HepG2 (cell line): ENCODE data around the gene ALB. TPM values are rescaled to one million over a fixed set of nuclear protein-coding genes. Genes with fewer than 3 reads are reported as not detected.

ENCODE experiments used
- KIAA2018 ChIP-seq: sonication (generic); formaldehyde crosslinking; IDR thresholded peaks from 2 replicates; pipeline ENCODE4 v1.5.0; 2020; ENCODE audit warnings: mild to moderate bottlenecking, missing genetic modification reagents, borderline replicate concordance
- KLF6 ChIP-seq: IDR thresholded peaks from 2 replicates; pipeline ENCODE4 v1.8.0; 2016; ENCODE audit warnings: missing biosample characterization, missing genetic modification reagents
- MTF1 ChIP-seq: sonication (generic); formaldehyde crosslinking; IDR thresholded peaks from 2 replicates; pipeline ENCODE4 v1.5.0; 2020; ENCODE audit warnings: missing genetic modification reagents
- POLR2AphosphoS5 ChIP-seq: IDR thresholded peaks from 2 replicates; pipeline ENCODE4 v1.6.1; 2012; ENCODE audit warnings: low read depth, low read length
- SIN3B ChIP-seq: fragments of 150-350 bp; IDR thresholded peaks from 2 replicates; pipeline ENCODE4 v1.6.1; 2014; ENCODE audit warnings: low read length
- TRIM22 ChIP-seq: fragments of 450-650 bp; IDR thresholded peaks from 2 replicates; pipeline ENCODE4 v1.6.1; 2017
- U2AF1 ChIP-seq: fragments of 200-400 bp; formaldehyde crosslinking; optimal IDR thresholded peaks from 2 replicates; pipeline ENCODE3; 2017; ENCODE audit warnings: mild to moderate bottlenecking, low read depth, low read length
- ZBTB4 ChIP-seq: sonication (generic); formaldehyde crosslinking; IDR thresholded peaks from 2 replicates; pipeline ENCODE4 v1.4.0; 2020; ENCODE audit warnings: missing genetic modification reagents, mild to moderate bottlenecking, borderline replicate concordance
- ZBTB7A ChIP-seq: sonication (generic); formaldehyde crosslinking; IDR thresholded peaks from 2 replicates; pipeline ENCODE4 v1.8.0; 2022; ENCODE audit warnings: mild to moderate bottlenecking, missing genetic modification reagents
- ZNF138 ChIP-seq: sonication (generic); formaldehyde crosslinking; IDR thresholded peaks from 2 replicates; pipeline ENCODE4 v1.5.0; 2020; ENCODE audit warnings: mild to moderate bottlenecking, low read depth, missing genetic modification reagents
- ZNF766 ChIP-seq: sonication (generic); formaldehyde crosslinking; IDR thresholded peaks from 2 replicates; pipeline ENCODE4 v1.5.0; 2020; ENCODE audit warnings: missing genetic modification reagents, borderline replicate concordance
- polyA plus RNA-seq, 8 experiments: library from polyadenylated mRNA; depleted of rRNA in 3 of 8; stranded (reverse) in 7 of 8; unstranded in 1 of 8; fragments of >200 nt; fragmentation: Illumina TruSeq in 4 of 8; extraction: Trizol in 4 of 8; gene quantifications; 2 replicates each; pipeline versions ENCODE4 v1.2.1 to v1.2.3, GENCODE V29; 2011 to 2016; ENCODE audit warnings: low read depth in 4 of 8, missing spikeins in 1 of 8, mixed read lengths in 1 of 8; ENCODE audit not compliant: insufficient read depth in 1 of 8
- total RNA-seq, 5 experiments: library from RNA; depleted of rRNA; stranded (reverse); fragments of >200 nt; fragmentation: Illumina TruSeq; extraction: Trizol; gene quantifications; 2 replicates each; pipeline ENCODE4 v1.2.3, GENCODE V29; 2016; ENCODE audit warnings: low read depth in 1 of 5
- TF ChIP-seq, protein P1 (sequence below): sonication (generic); formaldehyde crosslinking; IDR thresholded peaks from 2 replicates; pipeline ENCODE4 v1.9.0; 2021; ENCODE audit warnings: missing genetic modification reagents, borderline replicate concordance
- TF ChIP-seq, protein P2 (sequence below): sonication (generic); formaldehyde crosslinking; IDR thresholded peaks from 2 replicates; pipeline ENCODE4 v1.4.0; 2020; ENCODE audit warnings: missing genetic modification reagents

ALB gene
- total and polyA plus RNA-seq, 2 of the 13 experiments (the other 11 are each of a cell fraction or from before 2014, with no cell fraction given) = 22,259 to 22,625 TPM

- TF ChIP-seq, protein P1, sequence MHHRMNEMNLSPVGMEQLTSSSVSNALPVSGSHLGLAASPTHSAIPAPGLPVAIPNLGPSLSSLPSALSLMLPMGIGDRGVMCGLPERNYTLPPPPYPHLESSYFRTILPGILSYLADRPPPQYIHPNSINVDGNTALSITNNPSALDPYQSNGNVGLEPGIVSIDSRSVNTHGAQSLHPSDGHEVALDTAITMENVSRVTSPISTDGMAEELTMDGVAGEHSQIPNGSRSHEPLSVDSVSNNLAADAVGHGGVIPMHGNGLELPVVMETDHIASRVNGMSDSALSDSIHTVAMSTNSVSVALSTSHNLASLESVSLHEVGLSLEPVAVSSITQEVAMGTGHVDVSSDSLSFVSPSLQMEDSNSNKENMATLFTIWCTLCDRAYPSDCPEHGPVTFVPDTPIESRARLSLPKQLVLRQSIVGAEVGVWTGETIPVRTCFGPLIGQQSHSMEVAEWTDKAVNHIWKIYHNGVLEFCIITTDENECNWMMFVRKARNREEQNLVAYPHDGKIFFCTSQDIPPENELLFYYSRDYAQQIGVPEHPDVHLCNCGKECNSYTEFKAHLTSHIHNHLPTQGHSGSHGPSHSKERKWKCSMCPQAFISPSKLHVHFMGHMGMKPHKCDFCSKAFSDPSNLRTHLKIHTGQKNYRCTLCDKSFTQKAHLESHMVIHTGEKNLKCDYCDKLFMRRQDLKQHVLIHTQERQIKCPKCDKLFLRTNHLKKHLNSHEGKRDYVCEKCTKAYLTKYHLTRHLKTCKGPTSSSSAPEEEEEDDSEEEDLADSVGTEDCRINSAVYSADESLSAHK (CRISPR knock-in tag) = no peak
- TF ChIP-seq, protein P2, sequence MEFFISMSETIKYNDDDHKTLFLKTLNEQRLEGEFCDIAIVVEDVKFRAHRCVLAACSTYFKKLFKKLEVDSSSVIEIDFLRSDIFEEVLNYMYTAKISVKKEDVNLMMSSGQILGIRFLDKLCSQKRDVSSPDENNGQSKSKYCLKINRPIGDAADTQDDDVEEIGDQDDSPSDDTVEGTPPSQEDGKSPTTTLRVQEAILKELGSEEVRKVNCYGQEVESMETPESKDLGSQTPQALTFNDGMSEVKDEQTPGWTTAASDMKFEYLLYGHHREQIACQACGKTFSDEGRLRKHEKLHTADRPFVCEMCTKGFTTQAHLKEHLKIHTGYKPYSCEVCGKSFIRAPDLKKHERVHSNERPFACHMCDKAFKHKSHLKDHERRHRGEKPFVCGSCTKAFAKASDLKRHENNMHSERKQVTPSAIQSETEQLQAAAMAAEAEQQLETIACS (CRISPR knock-in tag) = no peak
- TF ChIP-seq POLR2AphosphoS5 = peak; percentile 65
- TF ChIP-seq ZBTB7A (CRISPR knock-in tag) = no peak
- TF ChIP-seq KLF6 = no peak
- TF ChIP-seq KIAA2018 (CRISPR knock-in tag) = no peak
- no peak for TF ChIP-seq TRIM22
- no peak for TF ChIP-seq U2AF1
- TF ChIP-seq SIN3B = no peak
- 0 out of 2 replicates have a peak, but pooled peaks have one; percentile 21 for TF ChIP-seq MTF1 (CRISPR knock-in tag)
- TF ChIP-seq ZNF138 (CRISPR knock-in tag) = no peak
- 0 out of 2 replicates have a peak, but pooled peaks have one; percentile 17 for TF ChIP-seq ZNF766 (CRISPR knock-in tag)
- TF ChIP-seq ZBTB4 (CRISPR knock-in tag) = no peak
These were observed 13.9 kb downstream of the ALB start (continued) for GRCh38 chr4:73417973-73418372.
